Activated CD4-positive, CD25-positive, alpha-beta regulatory T cell treated with anti-CD3 and anti-CD28 coated beads, Interleukin-2, amount 50 U/mL, for 72 hours (primary cell): Measurements from ENCODE around the gene PMEL.
A peak's percentile ranks its signal among the peaks of the same experiment; 100 is the strongest.
"Not testable (repeated sequence)": the region's sequence is repeated elsewhere in the genome, so short reads cannot be mapped to it uniquely, and the experiment has no call there.

Source experiments
- DNase-seq: peaks from one replicate; pipeline ENCODE4 v3.0.0; 2021

PMEL gene

GRCh38 chr12:55982319-55982936 lies 16.6 kb upstream of the PMEL start:
- DNase-seq: no peak

DNA sequence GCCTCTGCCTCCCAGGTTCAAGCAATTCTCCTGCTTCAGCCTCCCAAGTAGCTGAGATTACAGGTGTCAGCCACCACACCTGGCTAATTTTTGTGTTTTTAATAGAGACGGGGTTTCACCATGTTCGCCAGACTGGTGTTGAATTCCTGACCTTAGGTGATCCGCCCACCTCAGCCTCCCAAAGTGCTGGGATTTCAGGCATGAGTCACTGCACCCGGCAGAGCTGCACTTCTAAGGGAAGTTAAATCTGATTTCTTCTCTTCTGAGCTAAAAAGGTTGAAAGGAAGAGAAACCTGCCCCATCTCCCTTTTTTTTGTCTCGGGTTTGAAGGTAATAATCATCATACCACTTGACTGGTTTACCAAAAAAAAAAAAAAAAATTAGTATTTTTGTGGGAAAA lies 16.0 kb upstream of the PMEL start:
- DNase-seq: not testable (repeated sequence)

DNA sequence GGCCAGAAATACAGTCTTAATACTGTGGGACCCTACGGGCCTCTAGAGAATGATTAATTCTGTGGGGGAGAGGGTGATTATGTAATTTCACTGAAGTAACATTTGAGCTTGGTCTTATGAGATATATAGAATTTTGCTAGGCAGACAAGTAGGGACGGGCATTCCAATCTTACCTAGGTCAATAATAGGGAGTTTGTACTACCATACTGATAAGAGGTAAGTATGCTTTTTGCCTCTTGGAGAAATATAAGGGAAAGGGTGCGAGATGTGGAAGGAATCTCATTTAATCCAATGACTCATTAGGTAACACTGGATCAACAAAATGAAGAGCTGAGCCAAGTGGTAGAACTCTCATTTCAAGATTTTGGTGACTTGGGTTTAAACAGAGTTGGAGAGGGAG lies 13.2 kb upstream of the PMEL start:
- no peak for DNase-seq

- no peak for DNase-seq
Observed at GRCh38 chr12:55978393-55978792, 12.6 kb upstream of the PMEL start.

GRCh38 chr12:55974308-55974730 lies 8.5 kb upstream of the PMEL start:
- DNase-seq: no peak

GRCh38 chr12:55973599-55974307 lies 7.9 kb upstream of the PMEL start, which contains the start of gene RAB5B:
TSS of gene RAB5B (plus strand) at chr12:55974078. CDS start at chr12:55986961, 12,883 bp downstream.
- peak; percentile 93 for DNase-seq

DNA sequence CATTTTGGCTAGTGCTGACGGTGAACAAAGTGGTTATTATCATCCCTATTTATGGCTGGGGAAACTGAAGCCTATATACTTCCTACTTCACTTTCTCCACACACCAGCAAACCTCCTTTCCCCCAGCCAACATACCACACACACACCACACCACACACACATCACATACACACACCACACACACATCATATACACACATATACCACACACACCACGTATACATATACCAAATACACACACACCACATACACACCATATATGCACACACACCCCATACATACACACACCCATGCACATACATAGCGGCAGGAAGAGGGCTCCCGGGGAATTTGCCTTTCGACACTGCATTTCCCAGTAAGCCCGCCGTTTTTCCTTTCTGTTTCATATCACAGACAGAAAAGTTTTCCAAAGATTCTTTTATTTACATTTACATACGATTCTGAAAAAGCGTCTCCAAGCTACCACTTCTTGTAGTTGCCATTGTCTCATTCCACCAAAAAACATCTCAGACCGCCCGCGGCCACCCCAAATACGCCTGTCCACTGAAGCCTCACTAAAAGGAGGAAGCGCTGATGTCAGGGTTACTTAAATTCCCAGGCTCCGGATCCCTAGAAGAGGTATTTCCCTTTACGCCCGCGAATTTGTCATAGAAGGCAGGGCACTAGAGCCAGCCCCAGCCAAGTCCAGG lies 7.2 kb upstream of the PMEL start:
- DNase-seq: no peak

GRCh38 chr12:55972456-55972855 lies 6.6 kb upstream of the PMEL start:
- DNase-seq: no peak

DNA sequence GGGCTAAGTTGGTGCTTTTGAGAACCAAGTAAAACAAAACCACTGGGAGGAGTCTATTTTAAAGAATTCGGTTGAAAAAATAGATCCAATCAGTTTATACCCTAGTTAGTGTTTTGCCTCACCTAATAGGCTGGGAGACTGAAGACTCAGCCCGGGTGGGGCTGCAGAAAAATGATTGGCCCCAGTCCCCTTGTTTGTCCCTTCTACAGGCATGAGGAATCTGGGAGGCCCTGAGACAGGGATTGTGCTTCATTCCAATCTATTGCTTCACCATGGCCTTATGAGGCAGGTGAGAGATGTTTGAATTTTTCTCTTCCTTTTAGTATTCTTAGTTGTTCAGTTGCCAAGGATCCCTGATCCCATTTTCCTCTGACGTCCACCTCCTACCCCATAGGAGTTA lies 6.2 kb upstream of the PMEL start:
- no peak for DNase-seq

DNA sequence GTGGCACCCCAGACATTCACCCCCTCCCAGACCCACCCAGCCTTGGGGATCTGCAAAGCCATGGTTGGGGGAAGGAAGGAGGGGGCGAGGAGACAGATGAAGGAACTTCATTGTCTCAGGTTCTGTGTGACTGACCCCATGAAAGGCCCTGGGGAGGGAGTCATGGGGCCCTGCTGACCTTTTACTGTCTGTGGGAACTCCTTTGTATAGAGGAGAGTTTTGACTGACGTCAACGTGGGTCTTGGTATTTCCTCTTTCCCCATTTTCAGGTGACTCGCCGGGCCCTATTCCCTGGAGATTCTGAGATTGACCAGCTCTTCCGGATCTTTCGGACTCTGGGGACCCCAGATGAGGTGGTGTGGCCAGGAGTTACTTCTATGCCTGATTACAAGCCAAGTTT lies 4.9 kb upstream of the PMEL start:
- DNase-seq: no peak

- no peak for DNase-seq
Observed at GRCh38 chr12:55969356-55969755, 3.5 kb upstream of the PMEL start.

- peak; percentile 87 for DNase-seq
Observed at GRCh38 chr12:55966408-55967281, 803 bp upstream of the PMEL start, which contains the start of gene CDK2. TSS of gene CDK2 (plus strand) at chr12:55966830. CDS start at chr12:55967009, 179 bp downstream.

DNA sequence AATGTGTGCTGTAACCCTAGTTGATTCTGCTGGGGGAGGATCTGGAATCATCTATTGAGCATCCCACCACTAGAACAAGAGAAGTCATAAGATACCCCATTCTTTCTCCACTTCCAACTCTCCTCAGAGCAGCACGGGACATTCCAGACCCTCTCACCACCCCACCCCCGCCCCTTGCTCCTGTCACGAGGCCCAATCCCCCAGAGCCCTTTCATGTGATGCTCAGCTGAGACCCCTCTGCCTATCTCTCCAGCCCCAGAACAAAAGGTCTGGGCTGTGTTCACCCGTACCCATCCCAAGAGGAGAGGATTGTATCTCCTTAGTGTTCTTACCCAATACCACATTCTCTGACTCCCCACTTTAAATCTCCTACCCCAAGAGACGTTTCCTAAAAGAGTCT lies 602 bp downstream of the PMEL start:
- DNase-seq: no peak

DNA sequence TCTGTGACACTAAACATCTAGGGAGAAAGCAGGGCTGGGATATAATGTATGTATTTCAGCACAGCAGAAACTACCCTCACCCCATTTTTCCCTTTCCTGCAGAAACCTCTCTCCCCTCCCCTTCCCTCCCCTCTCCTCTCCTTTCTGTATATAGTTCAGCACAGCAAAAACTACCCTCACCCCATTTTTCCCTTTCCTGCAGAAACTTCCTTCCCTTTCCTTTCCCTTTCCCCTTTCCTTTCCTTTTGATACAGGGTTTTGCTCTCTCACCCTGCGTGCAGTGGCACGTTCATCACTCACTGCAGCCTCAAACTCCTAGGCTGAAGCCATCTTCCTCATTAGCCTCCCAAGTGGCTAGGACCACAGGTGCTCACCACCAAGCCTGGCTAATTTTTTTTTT lies 2.1 kb downstream of the PMEL start:
- DNase-seq: no peak

GRCh38 chr12:55957106-55957859 lies 8.6 kb downstream of the PMEL start:
- DNase-seq: no peak

GRCh38 chr12:55955800-55956508 lies 9.9 kb downstream of the PMEL start:
- no peak for DNase-seq

GRCh38 chr12:55955344-55955743 lies 10.5 kb downstream of the PMEL start:
- no peak for DNase-seq

DNA sequence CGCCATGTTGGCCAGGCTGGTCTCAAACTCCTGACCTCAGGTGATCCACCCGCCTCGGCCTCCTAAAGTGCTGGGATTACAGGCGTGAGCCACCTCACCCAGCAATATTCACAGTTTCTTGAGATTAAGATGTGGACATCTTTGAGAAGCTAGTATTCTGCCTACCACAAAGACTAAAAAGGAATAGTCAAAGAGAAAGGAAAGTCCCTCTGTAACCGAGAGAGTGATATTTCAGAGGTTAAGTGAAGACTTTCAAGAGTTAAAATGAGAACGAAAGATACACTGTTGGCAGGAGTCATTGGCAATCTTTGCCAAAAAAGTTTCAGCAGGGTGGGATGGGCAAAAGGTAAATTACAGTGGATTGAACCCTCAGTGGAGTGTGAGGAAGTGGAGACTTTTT lies 19.3 kb downstream of the PMEL start:
- DNase-seq: no peak

DNA sequence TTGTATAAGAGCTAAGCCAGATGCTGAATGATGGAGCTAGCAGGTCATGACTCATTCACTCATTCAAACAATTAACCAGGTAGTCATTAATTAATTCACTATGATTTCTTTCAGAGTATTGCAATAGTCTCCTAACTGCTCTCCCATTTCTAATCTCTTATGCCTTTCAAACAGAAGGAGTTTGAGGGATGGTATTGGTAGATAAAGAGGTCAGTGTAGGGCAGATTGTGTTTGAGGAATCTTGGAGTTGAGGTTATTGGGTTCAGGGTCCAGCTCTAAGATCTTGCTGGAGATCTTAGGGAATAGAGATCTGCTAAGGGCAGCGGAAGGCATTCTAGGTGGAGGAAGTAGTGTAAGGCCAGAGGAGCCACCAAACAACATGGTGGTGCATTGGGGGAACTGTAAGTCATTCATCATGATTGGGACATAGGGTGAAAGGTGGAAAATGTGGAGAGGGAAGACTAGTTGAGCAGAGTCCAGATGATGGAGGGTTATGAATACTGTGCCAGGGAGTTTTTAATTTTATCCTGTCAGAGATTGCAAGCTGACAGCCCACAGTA lies 23.2 kb downstream of the PMEL start:
- no peak for DNase-seq

- no peak for DNase-seq
Observed at GRCh38 chr12:55942055-55942454, 23.8 kb downstream of the PMEL start.

GRCh38 chr12:55940065-55940732 lies 25.6 kb downstream of the PMEL start:
- peak; percentile 76 for DNase-seq
